Breast epithelium (tissue), 3 donors: Measurements from ENCODE around the gene SF3A2.

Experiments used
- CTCF ChIP-seq, 3 donors: fragments of 450-650 bp; IDR thresholded peaks; one replicate each; pipeline ENCODE4 v1.5.1; 2016 to 2017; ENCODE audit warnings: antibody characterized with exemption in 3 of 3, mild to moderate bottlenecking in 3 of 3, moderate library complexity in 3 of 3
- POLR2A ChIP-seq: fragments of 450-650 bp; IDR thresholded peaks from one replicate; pipeline ENCODE4 v1.6.1; 2016; ENCODE audit warnings: antibody characterized with exemption, mild to moderate bottlenecking, moderate library complexity

DNA sequence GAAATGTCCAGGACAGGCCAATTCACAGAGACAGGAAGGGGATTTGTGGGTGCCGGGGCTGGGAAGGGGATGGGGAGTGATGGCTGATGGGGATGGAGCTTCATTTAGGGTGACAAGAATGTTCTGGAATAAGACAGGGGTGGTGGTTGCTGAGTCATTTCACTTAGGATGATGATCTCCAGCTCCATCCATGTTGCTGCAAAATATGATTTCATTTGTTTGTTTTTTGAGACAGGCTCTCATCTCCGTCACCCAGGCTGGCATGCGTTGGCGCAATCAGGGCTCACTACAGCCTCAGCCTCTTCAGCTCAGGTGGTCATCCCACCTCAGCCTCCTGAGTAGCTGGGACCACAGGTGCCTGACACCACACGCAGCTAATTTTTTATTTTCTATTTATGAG, 22.7 kb downstream of the SF3A2 start:
- no peak for TF ChIP-seq POLR2A
- TF ChIP-seq CTCF (IDR thresholded peaks at IDR 0.05): no peak
